HG03432 (cell line): Measurements from ENCODE around the gene NTN3.
A peak's percentile ranks its signal among the peaks of the same experiment; 100 is the strongest.
"Not testable (repeated sequence)": the region's sequence is repeated elsewhere in the genome, so short reads cannot be mapped to it uniquely, and the experiment has no call there.

ENCODE experiments used
- ATAC-seq: cut with Tn5 transposase; IDR thresholded peaks from one replicate; pipeline ENCODE4 v1.9.1; 2021; ENCODE audit warnings: mild to moderate bottlenecking, moderate library complexity; ENCODE audit not compliant: unreplicated experiment

NTN3 gene

GRCh38 chr16:2476741-2477140 lies 5.6 kb downstream of the NTN3 start:
- ATAC-seq = no peak

GRCh38 chr16:2477327-2477726 lies 6.2 kb downstream of the NTN3 start:
- no peak for ATAC-seq

DNA sequence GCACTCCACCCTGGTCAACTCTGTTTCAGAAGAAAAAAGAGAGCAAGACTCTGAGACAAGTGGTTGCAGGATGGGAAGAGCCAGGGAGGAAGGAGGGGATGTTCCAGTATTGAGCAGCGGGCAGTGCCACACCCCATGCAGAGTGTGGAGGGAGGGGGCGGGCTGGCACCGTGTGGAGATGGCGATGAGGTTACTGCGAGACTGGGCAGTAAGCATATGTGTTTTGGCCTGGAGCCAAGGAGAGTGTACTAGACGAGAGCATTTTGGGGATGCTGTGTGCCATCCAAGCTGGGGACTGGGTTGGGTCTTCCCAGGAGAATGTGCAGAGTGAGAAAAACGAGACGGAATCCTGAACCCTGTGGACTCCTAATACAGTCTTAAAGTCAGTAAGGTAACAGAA lies 7.2 kb downstream of the NTN3 start:
- ATAC-seq = no peak

GRCh38 chr16:2479996-2480395 lies 8.9 kb downstream of the NTN3 start:
- ATAC-seq = not testable (repeated sequence)

DNA sequence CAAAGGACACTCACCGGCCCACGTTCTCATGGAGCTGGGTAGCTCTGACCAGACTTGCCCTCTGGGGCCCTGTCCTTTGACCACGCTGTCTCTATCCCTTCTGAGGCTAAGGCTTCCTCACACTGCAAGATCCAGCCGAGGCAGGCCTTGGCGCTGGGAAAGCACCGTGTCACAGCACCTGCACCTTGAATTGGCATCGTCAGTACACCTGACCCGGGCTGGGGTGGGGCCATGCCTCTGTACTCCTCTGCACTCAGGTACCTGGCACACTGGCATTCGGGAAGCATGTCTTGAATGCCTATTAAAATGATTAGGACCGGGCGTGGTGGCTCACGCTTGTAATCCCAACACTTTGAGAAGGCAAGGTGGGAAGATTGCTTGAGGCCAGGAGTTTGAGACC lies 9.9 kb downstream of the NTN3 start:
- no peak for ATAC-seq

- ATAC-seq = no peak
Observed at GRCh38 chr16:2481676-2482075, 10.6 kb downstream of the NTN3 start.

- no peak for ATAC-seq
Observed at GRCh38 chr16:2482249-2482648, 11.2 kb downstream of the NTN3 start.

DNA sequence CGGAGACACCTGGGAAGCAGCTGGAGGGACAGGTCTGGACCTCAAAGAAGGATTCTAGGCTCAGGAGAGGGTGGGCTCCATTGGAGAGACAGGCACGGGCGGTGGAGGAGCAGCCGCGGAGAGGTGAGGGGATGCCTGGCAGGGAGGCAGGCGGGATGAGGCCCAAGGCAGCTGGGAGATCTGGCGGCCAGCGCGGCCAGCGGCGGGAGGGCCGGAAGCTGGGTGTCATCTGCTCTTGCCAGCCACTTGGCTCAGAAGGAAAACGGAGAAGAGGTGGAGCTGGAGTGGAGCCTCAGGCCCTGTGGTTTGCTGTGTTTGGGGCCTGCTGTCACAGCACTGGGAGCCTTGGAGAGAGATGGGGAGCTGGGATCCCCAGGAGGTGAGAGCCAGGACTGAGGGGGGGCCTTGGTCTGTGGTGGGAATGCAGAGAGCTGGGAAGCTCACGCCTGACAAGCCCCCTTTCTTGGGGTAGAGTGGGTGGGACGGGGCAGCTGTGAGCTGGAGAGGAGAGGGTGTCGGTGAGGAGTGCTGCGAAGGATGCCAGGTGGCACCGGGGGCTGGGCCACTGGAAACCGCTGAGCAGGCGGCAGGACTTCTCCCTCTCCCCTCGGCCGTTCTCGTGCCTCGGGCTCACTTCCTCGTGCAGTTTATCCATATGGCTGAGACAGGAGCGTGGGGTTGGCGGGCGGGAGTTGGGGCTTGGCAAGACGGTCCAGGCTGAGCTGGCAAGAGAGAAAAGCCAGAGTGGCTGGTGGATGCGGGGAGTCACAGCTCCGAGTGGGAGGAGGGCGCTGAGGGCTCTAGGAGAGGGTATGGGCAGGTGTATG lies 11.8 kb downstream of the NTN3 start:
- ATAC-seq = no peak

GRCh38 chr16:2483939-2484897 lies 13.1 kb downstream of the NTN3 start:
- no peak for ATAC-seq

DNA sequence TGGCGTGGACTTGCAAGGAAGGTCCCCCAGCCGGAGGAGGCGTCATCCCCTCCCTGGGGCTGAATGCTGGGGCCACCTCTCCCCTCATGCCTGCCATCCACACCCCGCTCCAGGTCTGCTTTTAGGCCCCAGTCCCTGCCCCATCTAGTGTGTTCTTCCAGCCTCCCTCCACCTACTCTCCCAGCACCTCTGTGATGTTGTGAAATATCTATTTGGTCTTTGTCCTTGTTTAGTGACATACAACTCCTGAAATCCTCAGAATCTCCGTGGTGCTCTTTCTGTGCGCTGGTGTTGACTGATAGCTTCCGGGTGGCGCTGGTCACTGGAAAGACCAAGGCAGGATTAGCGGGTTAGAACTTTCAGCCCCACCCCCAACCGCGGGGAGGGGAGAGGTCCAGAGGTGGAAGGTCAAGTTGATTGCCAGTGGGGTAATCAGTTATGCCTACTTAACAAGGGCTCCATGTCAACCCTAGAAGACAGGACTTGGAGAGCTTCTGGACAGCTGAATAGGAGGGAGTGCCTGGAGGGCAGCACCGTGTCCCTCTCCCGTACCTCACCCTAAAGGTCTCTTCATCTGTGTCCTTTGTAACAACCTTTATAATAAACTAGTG lies 13.9 kb downstream of the NTN3 start:
- no peak for ATAC-seq

DNA sequence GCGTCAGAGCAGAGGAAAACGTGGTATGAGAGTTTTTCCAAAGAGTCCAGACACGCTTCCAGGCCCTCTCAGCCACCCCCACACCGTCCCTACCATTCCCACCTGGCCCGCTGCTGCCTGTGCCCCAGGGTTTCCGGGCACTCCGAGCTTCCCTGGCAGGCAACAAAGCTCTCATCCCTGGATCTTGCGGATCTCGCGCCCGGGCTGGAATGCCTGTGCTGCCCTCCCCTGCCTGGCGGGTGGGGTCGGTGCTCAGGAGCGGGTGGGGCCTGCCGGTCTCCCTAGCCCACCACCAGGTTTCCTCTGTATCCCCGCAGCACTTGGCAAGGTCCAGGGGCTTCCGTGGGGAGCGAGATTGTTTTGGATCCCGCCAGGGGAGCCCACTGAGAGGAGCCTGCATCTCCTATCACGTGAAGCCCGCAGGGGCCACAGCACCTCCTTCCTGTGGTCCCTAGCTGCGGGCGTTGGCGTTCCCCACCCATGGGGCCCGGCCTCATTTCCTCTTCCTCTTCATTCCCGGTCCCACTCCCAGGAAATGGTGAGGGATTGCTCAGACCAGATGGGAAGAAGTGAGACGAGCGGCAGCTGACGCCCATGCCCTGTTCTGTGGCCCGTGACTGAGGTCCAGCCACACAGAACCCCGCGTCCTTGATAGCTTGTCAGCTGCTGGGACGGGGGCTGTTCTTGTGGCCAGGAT lies 14.9 kb downstream of the NTN3 start:
- ATAC-seq = no peak

DNA sequence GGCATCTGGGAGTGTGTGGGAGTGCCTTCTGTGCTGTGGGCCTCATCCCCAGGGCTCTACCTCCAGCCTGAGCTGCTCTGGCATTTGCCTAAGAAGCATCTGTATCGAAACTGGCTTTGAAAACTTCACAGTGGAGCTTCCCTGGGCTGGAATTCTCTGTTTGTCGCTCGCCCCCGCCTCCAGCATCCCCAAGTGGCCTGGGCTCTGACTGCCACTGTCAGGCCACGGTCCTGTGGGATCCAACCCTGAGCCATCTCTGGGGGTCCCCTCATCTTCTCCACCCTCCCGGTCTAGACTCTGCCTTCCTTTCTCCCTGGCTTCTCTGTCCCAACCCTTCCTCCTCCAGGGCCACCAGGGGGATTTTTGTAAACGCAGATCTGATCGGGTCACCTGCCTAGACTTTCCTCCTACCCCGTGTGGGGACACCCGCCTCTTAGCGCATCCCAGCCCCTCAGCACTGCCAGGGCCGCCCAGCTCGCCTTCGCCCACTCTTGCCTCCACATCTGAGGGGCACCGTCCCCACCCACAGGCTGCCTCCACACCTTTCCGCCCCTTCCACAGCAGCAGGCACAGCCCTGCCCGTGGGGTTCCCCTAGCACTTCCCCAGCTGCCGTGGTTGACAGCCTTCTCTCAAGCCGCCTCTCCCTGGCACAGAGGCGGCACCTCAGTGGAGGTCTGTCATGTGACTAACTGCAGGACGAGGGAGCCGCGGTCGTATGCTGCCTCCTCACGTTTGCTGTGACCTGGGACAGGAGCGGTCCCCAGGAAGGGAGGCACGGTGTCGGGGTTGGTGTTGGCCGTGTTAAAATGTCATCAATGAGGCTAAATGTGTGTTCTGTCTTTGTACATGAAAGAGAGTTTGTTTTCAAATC lies 15.8 kb downstream of the NTN3 start:
- peak; percentile 76 for ATAC-seq

GRCh38 chr16:2487517-2487842 lies 16.4 kb downstream of the NTN3 start:
- no peak for ATAC-seq

GRCh38 chr16:2487903-2488531 lies 16.9 kb downstream of the NTN3 start:
- no peak for ATAC-seq

- ATAC-seq = no peak
Observed at GRCh38 chr16:2489581-2489980, 18.5 kb downstream of the NTN3 start.

- ATAC-seq = no peak
Observed at GRCh38 chr16:2490190-2491105, 19.4 kb downstream of the NTN3 start.

GRCh38 chr16:2492292-2492691 lies 21.2 kb downstream of the NTN3 start:
- no peak for ATAC-seq

DNA sequence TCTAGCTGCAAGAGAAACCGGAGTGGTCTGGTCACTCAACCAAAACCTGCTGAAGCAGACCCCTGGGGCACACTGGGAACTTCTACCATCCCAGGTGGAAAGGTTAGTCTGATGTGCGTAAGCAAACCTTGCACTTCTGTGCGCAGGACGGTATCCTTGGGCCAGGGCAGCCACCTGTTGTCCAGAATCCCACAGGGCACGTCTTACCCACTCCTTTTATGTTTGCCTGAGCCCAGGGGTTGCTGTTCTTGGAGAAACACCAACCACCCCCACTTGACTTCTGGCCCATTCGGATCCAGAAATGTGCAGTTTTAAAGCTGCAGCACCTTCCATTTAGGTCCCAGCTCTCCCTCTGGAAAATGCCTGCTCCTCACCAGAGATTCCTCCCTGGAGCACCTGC lies 22.5 kb downstream of the NTN3 start:
- no peak for ATAC-seq

- ATAC-seq = no peak
Observed at GRCh38 chr16:2494616-2495015, 23.5 kb downstream of the NTN3 start.
